Keratinocyte (primary cell): Measurements from ENCODE around the gene GOLGA6L7.
"Not testable (repeated sequence)": the region's sequence is repeated elsewhere in the genome, so short reads cannot be mapped to it uniquely, and the experiment has no call there.

Experiments used
- EZH2 ChIP-seq: IDR thresholded peaks from one replicate; pipeline ENCODE4 v1.6.1; 2012; ENCODE audit warnings: inconsistent platforms, mild to moderate bottlenecking, low read length, moderate library complexity
- TF ChIP-seq, protein P1 (sequence below), 3 experiments: IDR thresholded peaks in 1 of 3; conservative IDR thresholded peaks in 1 of 3; optimal IDR thresholded peaks in 1 of 3; 2 replicates in 2 of 3; 3 replicates in 1 of 3; pipeline versions ENCODE3 to v1.5.1; 2011; ENCODE audit warnings: low read length in 3 of 3, mild to moderate bottlenecking in 3 of 3, moderate library complexity in 2 of 3, control low read depth in 1 of 3, inconsistent platforms in 1 of 3; ENCODE audit not compliant: insufficient read depth in 2 of 3; ENCODE audit errors: extremely low read depth in 1 of 3

- TF ChIP-seq, protein P1, sequence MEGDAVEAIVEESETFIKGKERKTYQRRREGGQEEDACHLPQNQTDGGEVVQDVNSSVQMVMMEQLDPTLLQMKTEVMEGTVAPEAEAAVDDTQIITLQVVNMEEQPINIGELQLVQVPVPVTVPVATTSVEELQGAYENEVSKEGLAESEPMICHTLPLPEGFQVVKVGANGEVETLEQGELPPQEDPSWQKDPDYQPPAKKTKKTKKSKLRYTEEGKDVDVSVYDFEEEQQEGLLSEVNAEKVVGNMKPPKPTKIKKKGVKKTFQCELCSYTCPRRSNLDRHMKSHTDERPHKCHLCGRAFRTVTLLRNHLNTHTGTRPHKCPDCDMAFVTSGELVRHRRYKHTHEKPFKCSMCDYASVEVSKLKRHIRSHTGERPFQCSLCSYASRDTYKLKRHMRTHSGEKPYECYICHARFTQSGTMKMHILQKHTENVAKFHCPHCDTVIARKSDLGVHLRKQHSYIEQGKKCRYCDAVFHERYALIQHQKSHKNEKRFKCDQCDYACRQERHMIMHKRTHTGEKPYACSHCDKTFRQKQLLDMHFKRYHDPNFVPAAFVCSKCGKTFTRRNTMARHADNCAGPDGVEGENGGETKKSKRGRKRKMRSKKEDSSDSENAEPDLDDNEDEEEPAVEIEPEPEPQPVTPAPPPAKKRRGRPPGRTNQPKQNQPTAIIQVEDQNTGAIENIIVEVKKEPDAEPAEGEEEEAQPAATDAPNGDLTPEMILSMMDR (optimal IDR thresholded peaks at IDR 0.05 in 1 of 3, IDR thresholded peaks at IDR 0.05 in 1 of 3, conservative IDR thresholded peaks at IDR 0.05 in 1 of 3; ENCODE audit: extremely low read depth in 1 of 3, insufficient read depth in 2 of 3, low read length in 3 of 3) = not testable (repeated sequence)
- TF ChIP-seq EZH2 = not testable (repeated sequence)
Measured at GRCh38 chr15:28813392-28813791, 35.1 kb downstream of the GOLGA6L7 start.
